Activated CD4-positive, alpha-beta T cell treated with anti-CD3 and anti-CD28 coated beads, Interleukin-2, amount 50 U/mL, for 16 hours (primary cell): Measurements from ENCODE around the gene ZBP1.

ENCODE experiments used
- DNase-seq: peaks from one replicate; pipeline ENCODE4 v3.0.0-alpha.2; 2020

Gene ZBP1

DNA sequence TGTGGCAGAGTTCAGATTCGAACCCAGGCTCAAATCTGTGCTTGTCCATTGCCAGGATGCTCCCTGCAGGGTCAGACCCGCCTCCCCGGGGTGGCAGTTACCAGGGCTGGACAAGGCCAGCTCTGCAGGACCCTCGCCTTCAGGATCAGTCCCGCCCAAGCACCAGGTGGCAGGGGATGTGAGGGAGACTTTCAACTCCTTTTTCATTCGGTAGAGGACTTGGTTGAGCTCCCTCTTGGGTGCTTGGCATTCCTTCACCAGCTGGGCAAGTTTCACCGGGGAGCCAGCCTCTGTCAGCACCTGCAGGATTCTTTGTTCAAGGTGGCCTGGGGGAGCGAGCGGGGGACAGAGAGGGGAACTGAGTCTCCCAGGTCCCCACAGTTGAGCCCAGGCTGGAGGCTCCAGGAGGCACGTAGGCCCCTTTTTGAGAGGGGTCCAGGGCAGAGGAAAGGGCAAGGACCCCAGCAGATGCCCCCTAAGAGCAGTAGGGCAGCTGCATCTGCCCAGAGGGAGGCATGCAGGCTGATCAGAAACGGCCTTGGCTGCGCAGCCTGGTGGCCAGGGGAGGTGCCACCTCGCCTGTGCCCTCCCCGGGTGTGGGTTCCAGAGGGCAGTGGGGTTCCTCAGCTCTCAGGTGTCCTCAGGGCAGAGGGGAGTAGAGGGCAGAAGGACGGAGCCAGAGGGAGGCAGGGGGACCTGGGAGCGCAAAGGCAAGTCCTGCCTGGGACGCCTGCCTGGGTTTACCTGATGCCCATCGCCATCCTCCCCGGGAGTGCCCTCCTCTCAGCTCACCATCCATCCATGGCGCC, 3.9 kb downstream of the ZBP1 start:
- DNase-seq: no peak

GRCh38 chr20:57615445-57615811, 4.8 kb downstream of the ZBP1 start:
- no peak for DNase-seq

DNA sequence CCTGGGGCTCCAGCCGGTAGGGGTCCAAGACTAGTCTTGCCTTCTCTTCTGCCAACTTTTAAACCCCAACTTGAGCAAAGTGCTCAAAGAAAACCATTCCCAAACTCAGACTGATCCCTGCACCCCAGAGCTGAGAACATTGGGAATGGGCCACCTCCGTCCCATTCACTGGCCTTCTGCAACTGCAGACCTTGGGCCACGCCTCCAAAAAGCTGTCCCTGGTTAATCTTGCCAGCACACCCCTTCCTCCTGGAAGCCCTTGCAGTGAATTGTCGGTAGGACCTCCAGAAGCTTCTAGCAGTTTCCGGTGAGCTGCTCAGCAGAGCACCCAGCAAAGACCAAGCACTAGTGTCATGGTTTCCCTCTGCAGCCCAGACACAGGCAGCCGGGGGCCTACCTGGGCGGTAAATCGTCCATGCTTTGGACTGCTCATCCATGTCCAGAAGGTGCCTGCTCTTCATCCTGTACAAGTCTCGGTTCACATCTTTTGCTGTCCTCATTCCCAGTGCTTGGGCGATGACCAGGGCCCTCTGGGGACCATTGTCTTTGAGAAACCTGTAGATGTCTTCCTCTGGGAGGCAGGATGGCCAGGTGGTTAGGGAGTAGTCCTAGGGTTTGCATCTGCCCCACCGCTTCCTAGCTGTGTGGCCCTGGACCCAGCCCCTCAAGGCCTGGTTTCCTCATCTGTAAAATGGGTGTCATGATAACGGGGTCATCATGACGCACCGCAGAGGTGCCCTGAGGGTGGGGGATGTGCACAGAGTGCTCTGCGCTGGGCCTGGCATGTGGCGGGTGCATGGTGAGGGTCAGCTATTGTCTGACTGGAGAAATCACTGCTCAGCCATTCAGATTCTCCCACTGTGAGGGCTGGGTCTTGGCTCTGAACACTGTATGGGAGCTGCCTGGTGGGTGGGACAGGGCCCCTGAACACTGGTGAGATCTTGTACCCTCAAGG, 5.5 kb downstream of the ZBP1 start:
- DNase-seq: no peak

DNA sequence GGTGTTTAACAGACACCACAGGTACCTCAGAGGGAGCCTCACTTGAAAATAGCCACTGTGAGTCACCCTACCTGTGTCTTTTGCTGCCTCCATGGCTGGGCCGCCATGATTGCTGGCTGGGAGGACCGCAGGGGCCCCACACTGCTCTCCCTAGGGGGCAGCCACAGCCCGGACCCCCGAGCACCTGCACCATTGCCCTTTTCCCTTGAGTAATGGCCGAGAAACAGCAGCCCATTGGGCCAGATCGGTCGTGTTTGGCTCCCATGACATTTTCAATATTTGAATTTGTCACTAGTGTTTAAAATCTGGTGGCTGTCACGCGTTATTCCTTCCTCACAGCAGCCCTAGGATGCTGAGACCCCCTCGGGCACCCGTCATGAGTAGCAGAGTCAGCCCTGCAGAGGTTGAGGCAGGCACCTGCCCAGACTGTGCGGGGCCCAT, 6.7 kb downstream of the ZBP1 start:
- DNase-seq: no peak

DNA sequence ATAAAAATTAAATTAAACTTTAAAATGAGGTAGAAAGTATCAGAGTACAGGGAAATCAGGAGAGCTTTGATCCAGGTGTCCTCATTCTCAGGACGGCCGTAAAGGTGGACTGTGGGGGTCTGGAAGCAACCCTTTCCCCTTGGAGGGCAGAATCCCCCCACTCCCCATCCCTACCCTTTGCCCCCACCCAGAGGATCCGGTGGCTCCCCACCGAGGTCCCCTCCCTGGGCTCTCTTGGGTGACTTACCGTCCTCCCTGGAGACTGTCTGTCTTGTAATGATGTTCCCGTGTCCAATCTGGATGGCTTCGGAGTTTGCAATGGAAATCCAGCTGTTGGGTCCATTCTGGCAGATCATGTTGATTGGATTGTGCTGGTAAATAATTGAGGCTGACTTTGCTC, 7.3 kb downstream of the ZBP1 start:
- no peak for DNase-seq

DNA sequence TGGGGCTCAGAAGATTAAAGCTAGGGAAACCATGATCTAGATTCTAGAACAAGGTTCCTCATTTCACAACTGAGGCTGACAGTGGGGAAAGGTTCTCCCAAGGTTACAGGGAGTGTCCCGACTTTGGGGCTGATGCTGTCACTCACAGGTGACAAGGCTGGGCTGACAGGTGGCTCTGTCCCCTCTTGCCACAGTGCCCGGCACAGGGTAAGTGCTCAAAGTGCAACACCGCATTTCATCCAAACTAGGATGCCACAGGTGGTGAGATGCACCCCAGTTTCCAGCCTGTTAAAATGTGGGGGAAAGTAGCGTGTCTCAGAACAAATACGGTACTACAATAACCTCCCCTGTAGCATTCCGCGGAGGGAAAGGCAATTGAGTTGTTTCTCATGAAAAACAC, 7.8 kb downstream of the ZBP1 start:
- DNase-seq: no peak

DNA sequence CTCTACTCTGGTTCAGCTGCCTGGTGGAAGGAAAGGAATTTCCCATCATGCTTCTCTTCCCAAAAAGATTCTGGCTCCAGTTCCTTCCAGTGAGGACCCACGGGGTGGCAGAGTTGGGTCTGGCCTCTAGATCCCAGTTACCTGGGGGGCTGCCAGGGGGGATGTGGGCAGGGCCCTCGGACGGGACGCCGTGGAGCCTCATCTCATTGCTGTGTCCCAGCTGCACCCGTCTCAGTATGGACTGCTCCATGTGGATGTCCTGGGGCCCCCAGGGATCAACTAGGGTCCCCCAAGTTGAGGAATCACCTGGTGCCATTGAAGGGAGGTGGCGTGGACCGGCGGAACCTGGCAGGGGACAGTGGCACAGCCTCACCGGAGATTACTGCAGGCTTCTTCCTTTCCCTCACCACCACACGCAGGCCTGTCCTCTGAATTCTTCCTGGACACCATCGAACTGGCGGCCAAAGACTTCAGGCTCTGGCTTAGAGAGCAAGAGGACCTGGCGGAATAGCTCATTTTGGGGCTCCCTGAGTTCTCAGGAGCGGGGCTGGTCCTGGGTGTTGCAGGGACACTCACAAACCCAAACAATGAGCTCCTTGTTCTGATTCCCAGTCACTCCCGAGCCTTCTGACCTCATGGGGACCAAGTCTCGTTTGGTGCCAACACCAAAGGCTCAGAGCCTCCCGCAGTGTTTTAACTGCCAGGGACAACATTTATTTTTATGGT, 8.5 kb downstream of the ZBP1 start:
- no peak for DNase-seq

DNA sequence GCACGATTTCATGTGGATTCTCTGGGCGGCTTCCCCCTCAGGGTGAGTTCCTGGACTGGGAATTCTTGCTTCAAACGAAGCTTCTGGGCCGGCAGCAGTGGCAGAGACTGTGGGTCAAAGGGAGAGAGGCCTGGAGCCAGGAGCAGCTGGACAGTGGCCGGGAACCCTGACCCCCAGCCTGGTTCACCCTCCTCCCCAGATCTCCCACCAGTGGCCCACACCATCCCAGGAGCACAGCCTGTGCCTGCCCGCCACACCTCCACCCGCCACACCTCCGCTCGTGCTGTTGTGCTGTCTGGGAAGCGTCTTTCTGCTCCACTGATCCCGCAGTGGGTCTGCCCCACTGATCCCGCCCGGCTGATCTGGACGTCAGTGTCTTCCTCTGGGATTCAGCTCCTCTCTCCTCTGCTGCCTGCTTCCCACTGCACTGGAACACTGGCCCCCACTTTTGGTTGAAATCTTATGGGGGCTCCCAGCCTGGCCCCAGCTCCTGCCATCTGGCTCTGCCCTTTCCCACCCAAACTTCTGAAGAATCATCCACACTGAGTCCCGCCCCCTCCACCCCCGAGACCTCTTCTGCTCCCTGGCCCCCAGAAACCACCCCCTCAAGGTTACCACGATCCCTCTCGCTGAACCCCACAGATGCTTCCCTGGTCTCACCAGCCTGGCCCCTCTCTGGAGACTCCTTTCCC, 9.8 kb downstream of the ZBP1 start:
- DNase-seq: no peak

DNA sequence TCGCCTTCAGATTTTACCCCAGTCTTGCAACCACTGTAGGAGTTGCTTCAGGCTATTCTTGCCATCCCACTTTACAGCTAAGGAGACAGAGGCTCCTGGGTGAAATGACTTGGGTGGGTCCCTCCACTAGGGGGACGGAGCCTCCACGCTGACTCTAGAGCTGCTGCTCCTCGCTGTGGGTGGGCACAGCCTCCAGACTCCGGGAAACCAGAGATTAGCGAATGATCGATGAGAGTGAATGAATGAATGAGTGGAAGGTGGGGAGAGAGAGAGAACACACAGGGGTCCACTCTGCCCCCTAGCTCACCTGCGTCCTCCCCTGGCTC, 10.4 kb downstream of the ZBP1 start:
- DNase-seq: no peak

DNA sequence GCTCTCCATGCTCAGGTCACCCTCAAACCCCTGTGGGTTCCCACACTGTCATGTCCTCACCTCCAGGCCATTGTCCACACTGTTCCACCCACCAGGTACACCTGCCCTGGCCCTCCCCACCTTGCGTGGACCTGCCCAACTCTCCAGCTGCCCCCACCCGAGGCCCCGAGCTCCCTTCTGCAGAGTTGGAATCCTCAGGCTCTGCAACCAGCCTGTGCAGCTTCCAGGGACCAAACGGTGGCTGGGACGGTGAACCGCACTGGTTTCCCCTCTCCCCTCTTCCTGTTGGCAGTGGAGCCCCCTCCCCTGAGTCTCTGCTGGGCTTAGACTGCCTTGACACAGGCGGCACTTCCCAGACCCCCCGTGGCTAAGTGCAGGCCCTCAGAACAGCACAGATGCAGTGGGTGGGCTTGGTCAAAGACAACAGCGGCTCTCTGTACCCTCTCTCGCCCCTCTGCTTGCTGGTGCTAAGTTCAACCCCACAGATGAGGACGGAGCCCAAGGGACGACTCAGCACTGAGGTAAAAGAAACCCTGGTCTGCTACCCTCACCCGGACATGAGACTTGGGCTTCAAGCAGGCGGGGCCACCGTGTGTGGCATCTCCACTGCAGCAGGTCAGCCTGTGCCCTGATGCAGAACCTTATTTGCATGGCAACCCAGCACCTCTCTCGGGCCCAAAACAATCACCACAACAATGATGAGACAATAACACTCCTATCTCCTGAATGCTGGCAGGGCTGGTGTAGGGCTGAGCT, 11.0 kb downstream of the ZBP1 start:
- no peak for DNase-seq

- no peak for DNase-seq
These were observed 11.7 kb downstream of the ZBP1 start for GRCh38 chr20:57608516-57608915.

GRCh38 chr20:57605878-57606277, 14.3 kb downstream of the ZBP1 start:
- no peak for DNase-seq

GRCh38 chr20:57605045-57605444, 15.2 kb downstream of the ZBP1 start:
- no peak for DNase-seq

GRCh38 chr20:57603120-57603519, 17.1 kb downstream of the ZBP1 start:
- no peak for DNase-seq

GRCh38 chr20:57601737-57602136, 18.5 kb downstream of the ZBP1 start:
- no peak for DNase-seq

DNA sequence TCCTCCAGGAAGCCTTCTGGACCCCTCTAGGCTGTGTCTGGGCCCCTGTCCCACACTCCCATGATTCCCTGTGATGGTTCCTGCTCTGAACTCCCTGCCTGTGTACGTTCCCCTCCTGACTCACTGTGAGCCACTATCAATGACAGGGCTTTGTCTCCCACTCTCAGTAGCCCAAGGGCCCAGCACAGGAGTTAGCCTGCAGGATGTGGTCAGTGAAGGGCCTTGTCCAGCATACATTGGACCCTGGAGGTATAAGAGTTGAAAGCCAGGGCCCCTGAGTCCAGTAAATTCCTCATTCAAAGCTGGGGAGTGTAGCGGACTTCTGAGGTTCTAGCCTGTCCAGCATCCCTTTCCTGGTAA, 19.0 kb downstream of the ZBP1 start:
- DNase-seq: no peak

DNA sequence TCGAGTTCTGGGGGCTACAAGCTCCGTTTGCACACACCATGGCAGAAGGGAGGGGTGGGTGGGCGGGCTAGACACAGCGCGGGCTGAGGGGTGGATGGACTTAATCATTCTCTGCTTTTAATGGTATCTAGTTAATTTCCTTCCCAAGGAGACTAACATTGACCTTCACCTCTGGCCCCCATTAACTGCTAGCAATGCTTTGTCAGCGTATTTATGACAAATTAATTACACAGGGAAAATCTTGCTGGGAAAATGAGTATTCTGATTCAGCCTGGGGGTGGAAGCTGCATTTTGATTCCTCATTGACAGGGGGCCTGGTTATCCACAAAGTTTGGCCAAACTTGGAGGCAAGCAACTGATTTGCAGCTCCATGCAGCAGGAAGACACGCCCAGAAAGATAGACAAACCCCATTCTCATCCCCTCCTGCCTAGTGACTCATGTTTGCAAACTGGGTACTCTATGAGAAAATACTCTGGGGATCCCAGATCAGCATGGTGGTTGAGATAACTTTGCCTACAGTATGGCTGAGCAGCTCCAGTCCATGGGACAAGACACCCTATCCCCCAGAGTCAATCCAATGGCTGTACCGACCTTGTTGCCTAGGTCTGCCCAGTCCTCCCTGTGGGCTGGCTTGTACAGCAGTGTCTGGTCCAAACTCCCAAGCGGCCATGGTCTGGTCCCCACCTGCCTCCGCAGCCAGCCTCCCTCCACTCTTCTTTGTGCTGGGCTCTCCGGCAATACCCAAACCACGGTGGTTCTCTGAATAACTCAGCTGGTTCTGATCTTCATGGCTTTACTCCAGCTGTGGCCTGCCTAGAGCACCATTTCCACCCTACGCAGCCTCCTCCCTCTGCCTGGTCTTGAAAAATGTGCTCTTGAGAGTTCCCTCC, 19.7 kb downstream of the ZBP1 start:
- peak; percentile 41 for DNase-seq

GRCh38 chr20:57598491-57598890, 21.7 kb downstream of the ZBP1 start:
- DNase-seq: no peak

DNA sequence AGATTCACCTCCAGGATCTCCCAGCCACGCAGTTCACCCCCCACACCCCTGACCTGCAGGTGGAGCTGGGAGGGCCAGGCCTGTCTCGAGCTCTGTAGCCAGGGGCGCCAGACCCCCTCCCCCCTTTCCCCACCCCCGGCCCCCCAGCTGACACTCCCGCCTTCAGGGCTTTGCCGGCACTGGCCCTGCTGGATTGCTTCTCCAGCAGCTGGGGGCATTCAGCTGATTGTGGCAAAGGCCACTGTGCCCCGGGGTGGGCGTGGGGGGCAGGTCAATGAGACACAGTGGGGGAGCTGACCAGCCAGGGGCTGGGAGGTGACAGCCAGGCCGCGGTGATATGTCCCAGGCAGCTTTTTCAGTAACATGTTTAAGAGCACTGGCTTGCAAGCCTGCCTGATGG, 22.2 kb downstream of the ZBP1 start:
- DNase-seq: no peak

GRCh38 chr20:57596998-57597939, 23.0 kb downstream of the ZBP1 start:
- DNase-seq: peak; percentile 54
